Liver (tissue), 9 donors: ENCODE results near the gene ENO3. TPM values are rescaled to one million over a fixed set of nuclear protein-coding genes. Genes with fewer than 3 reads are reported as not detected.

ENCODE experiments used
- DNase-seq: peaks from one replicate; pipeline ENCODE4 v3.0.0-alpha.2; 2017; ENCODE audit warnings: low spot score
- H3K27ac ChIP-seq, 2 donors: one replicate each; pipeline ENCODE4 v1.7.0; 2013; ENCODE audit warnings: inconsistent platforms in 2 of 2, low read length in 2 of 2, control low read depth in 1 of 2, low read depth in 1 of 2, mild to moderate bottlenecking in 1 of 2
- H3K27me3 ChIP-seq, 4 donors: one replicate each; pipeline versions ENCODE4 v1.6.1 to v1.7.0; 2013; ENCODE audit warnings: low read length in 3 of 4, inconsistent platforms in 1 of 4, mild to moderate bottlenecking in 1 of 4, moderate library complexity in 1 of 4; ENCODE audit not compliant: control insufficient read depth in 4 of 4, insufficient read depth in 4 of 4
- H3K36me3 ChIP-seq, 4 donors: one replicate each; pipeline versions ENCODE4 v1.6.1 to v1.7.0; 2013; ENCODE audit warnings: low read length in 3 of 4, mild to moderate bottlenecking in 3 of 4, low read depth in 1 of 4, moderate library complexity in 1 of 4; ENCODE audit not compliant: control insufficient read depth in 4 of 4, insufficient read depth in 3 of 4
- H3K4me1 ChIP-seq, 4 donors: one replicate each; pipeline versions ENCODE4 v1.6.1 to v1.7.0; 2013; ENCODE audit warnings: low read length in 3 of 4, mild to moderate bottlenecking in 3 of 4, moderate library complexity in 1 of 4; ENCODE audit not compliant: control insufficient read depth in 4 of 4, insufficient read depth in 4 of 4
- H3K4me3 ChIP-seq, 3 donors: one replicate each; pipeline versions ENCODE4 v1.6.1 to v1.7.0; 2013; ENCODE audit warnings: low read length in 3 of 3, control low read depth in 1 of 3, low read depth in 1 of 3, mild to moderate bottlenecking in 1 of 3
- H3K9ac ChIP-seq, 2 donors: one replicate each; pipeline ENCODE4 v1.7.0; 2013; ENCODE audit warnings: low read length in 2 of 2, mild to moderate bottlenecking in 2 of 2, moderate library complexity in 2 of 2, control low read depth in 1 of 2, low read depth in 1 of 2
- H3K9me3 ChIP-seq, 4 donors: one replicate each; pipeline versions ENCODE4 v1.6.1 to v1.7.0; 2013; ENCODE audit warnings: low read length in 3 of 4; ENCODE audit not compliant: control insufficient read depth in 4 of 4
- ATF3 ChIP-seq: IDR thresholded peaks from 2 replicates; pipeline ENCODE4 v1.6.1; 2016; ENCODE audit warnings: antibody characterized with exemption
- CTCF ChIP-seq: fragments of 150-350 bp; IDR thresholded peaks from 2 replicates; pipeline ENCODE4 v1.5.1; 2017; ENCODE audit warnings: improper control_type of control experiment, low read depth, low read length; ENCODE audit not compliant: missing input control
- EGR1 ChIP-seq, 2 donors: IDR thresholded peaks; 2 replicates each; pipeline ENCODE4 v1.6.1; 2016 to 2018; ENCODE audit warnings: antibody characterized with exemption in 2 of 2, low read depth in 2 of 2
- FOXA1 ChIP-seq: IDR thresholded peaks from 2 replicates; pipeline ENCODE4 v1.6.1; 2016; ENCODE audit warnings: antibody characterized with exemption
- FOXA2 ChIP-seq: IDR thresholded peaks from 2 replicates; pipeline ENCODE4 v1.6.1; 2016; ENCODE audit warnings: antibody characterized with exemption
- GABPA ChIP-seq, 2 donors: IDR thresholded peaks in 1 of 2; conservative IDR thresholded peaks in 1 of 2; 2 replicates each; pipeline ENCODE4 v1.6.1; 2016; ENCODE audit warnings: antibody characterized with exemption in 2 of 2, mild to moderate bottlenecking in 1 of 2, moderate library complexity in 1 of 2
- HNF4A ChIP-seq, 2 donors: conservative IDR thresholded peaks; 2 replicates each; pipeline ENCODE4 v1.6.1; 2016; ENCODE audit warnings: antibody characterized with exemption in 2 of 2, mild to moderate bottlenecking in 2 of 2
- HNF4G ChIP-seq: IDR thresholded peaks from 2 replicates; pipeline ENCODE4 v1.6.1; 2016; ENCODE audit warnings: antibody characterized with exemption
- JUND ChIP-seq, 2 donors: IDR thresholded peaks; 2 replicates each; pipeline ENCODE4 v1.6.1; 2016; ENCODE audit warnings: antibody characterized with exemption in 2 of 2
- MAX ChIP-seq: IDR thresholded peaks from 2 replicates; pipeline ENCODE4 v1.6.1; 2016; ENCODE audit warnings: antibody characterized with exemption
- NR2F2 ChIP-seq: IDR thresholded peaks from 2 replicates; pipeline ENCODE4 v1.6.1; 2016; ENCODE audit warnings: antibody characterized with exemption
- RAD21 ChIP-seq, 2 donors: IDR thresholded peaks; 2 replicates each; pipeline ENCODE4 v1.6.1; 2016; ENCODE audit warnings: antibody characterized with exemption in 2 of 2, mild to moderate bottlenecking in 2 of 2
- REST ChIP-seq: IDR thresholded peaks from 2 replicates; pipeline ENCODE4 v1.6.1; 2016; ENCODE audit warnings: antibody characterized with exemption, mild to moderate bottlenecking
- RXRA ChIP-seq, 2 donors: IDR thresholded peaks; 2 replicates each; pipeline ENCODE4 v1.6.1; 2017 to 2018; ENCODE audit warnings: antibody characterized with exemption in 2 of 2, mild to moderate bottlenecking in 1 of 2
- SP1 ChIP-seq: IDR thresholded peaks from 2 replicates; pipeline ENCODE4 v1.6.1; 2018; ENCODE audit warnings: antibody characterized with exemption, mild to moderate bottlenecking
- TAF1 ChIP-seq: conservative IDR thresholded peaks from 2 replicates; pipeline ENCODE4 v1.6.1; 2016; ENCODE audit warnings: antibody characterized with exemption, mild to moderate bottlenecking
- YY1 ChIP-seq: IDR thresholded peaks from 2 replicates; pipeline ENCODE4 v1.6.1; 2016; ENCODE audit warnings: antibody characterized with exemption, mild to moderate bottlenecking
- ZBTB33 ChIP-seq: IDR thresholded peaks from 2 replicates; pipeline ENCODE4 v1.6.1; 2016; ENCODE audit warnings: antibody characterized with exemption
- WGBS: extraction: QIAGEN DNeasy Blood & Tissue Kit; methylation state at CpG from one replicate; pipeline ENCODE4 v1.1.7; 2013; 5-methylcytosine and 5-hydroxymethylcytosine counted together
- polyA plus RNA-seq, 2 donors: library from polyadenylated mRNA; stranded (reverse) in 1 of 2; unstranded in 1 of 2; fragments of 200-250 nt in 1 of 2; fragments of >200 nt in 1 of 2; fragmentation: Nextera tagmentation in 1 of 2; extraction: Ambion mirVana in 1 of 2; gene quantifications; one replicate each; pipeline versions ENCODE4 v1.2.1 to v1.2.3, GENCODE V29; 2013 to 2015
- total RNA-seq, 2 donors: library from RNA; depleted of rRNA; stranded (reverse); fragments of >200 nt; gene quantifications; one replicate each; pipeline ENCODE4 v1.2.3, GENCODE V29; 2014
- donor health status: healthy.
- donor health status: healthy.
- donor health status: healthy.
- donor health status: healthy.
- donor health status: healthy.

The ENO3 gene
- total and polyA plus RNA-seq, 4 donors = 26.3 to 117 (median 30.8) TPM

GRCh38 chr17:4920351-4921048 is 30.4 kb upstream of the ENO3 start:
- WGBS = 32% methylated on average over 10 of the region's 10 CpGs
- H3K9ac ChIP-seq = peak overlapping the region in 1 of 2 donors; percentile 1
- TF ChIP-seq GABPA (IDR thresholded peaks at IDR 0.05 in 1 of 2, conservative IDR thresholded peaks at IDR 0.05 in 1 of 2) (peak in 1 of 2 donors; percentile 47), FOXA2 (peak; percentile 31), JUND (IDR thresholded peaks at IDR 0.05) (peak; percentile 45 to 57), HNF4G (no peak), YY1 (peak; percentile 86), EGR1 (IDR thresholded peaks at IDR 0.05; ENCODE audit: low read depth in 2 of 2) (no peak), CTCF (no peak), HNF4A (conservative IDR thresholded peaks at IDR 0.05) (peak; percentile 58 to 81), SP1 (peak; percentile 79), RAD21 (IDR thresholded peaks at IDR 0.05) (peak in 1 of 2 donors; percentile 16), FOXA1 (no peak), TAF1 (peak; percentile 57), MAX (no peak), RXRA (IDR thresholded peaks at IDR 0.05) (peak in 1 of 2 donors; percentile 43), ATF3 (no peak), ZBTB33 (peak; percentile 74), REST (peak; percentile 29), NR2F2 (no peak)
- H3K36me3 ChIP-seq = no peaks in the 10 kb centered on the region
- peak overlapping the region; percentile 92 to 95 for H3K27ac ChIP-seq
- no peak for DNase-seq
- H3K4me1 ChIP-seq = peaks cover 3 to 22% (median 15%) of the 10 kb centered on the region in 4 donors
- H3K4me3 ChIP-seq = no peak overlapping the region
- H3K9me3 ChIP-seq = no peaks in the 10 kb centered on the region
- H3K27me3 ChIP-seq = no peaks in the 10 kb centered on the region
